NCI-H446 (cell line): ENCODE measurements around the gene NUP93.
A peak's percentile ranks its signal among the peaks of the same experiment; 100 is the strongest.

Experiments
- DNase-seq, 2 experiments: peaks; one replicate each; lab custom pipeline; 2025; lab: John Stamatoyannopoulos, UW

The NUP93 gene

DNA sequence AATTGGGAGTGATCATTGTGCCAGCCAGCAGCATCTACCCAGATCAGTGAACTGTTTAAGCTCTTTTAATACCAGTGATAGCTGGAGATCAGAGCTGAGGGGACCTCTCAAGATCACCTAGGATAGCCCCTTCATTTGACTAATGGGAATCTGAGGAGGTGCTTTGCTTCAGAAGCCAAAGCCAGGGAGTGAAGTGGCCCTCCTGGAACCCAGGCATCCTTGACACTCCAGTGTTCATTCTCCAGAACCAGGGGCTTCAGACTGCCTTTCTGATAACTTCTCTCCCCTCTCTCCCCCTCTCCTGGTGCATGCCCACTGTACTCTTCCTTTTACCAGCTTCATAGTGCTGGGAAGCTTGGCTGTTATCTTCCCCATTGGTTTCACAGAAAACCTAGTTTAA, 87.1 kb downstream of the NUP93 start:
- DNase-seq, result no peak

DNA sequence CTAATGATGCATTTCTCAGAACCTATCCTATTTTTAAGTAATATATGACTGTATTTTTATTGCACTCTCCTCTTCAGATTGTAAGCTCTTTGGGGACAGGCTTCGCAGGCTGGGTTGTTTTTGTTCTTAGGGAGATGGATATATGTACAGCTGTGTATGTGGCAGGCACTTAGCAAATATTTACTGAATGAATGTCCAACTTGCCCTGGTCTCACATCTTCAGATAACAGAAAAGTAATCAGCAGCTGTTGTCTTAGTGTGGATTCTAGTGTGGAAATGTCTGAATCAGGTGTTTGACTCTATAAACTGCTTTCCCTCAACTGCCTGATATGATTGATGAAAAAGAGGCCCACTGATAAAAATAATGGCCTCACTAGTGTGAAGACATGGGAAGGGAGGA, 88.0 kb downstream of the NUP93 start:
- DNase-seq, result no peak

DNA sequence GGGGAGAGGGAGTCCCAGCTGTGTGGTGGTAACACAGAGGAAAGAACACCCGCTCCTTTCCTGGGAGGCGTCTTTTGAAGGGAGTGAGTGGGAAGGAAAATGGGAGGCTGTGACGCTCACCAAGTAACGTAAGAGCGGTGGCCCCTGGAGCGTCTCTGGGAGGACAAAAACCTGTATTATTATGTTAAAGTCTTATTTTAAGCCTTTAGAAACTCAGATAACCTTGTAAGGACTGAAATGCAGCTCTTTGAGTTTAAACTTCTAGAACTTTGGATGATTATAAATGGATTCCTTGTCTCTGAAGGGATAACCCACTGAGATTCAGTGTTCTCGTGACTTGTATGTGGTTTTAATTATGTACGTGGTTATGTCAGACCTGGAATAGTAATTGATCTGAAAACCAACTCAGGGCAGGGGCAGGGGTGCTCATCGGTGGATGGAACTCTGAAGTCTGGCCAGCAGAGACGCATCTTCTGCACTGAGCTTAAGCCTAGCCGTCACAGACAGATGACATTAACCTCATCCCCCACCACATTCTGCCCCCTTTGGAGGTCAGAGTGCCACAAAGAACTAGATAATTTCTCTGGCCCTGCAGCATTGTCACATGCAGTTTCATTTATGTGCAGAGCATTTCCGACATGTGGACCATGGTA, 93.3 kb downstream of the NUP93 start:
- DNase-seq, result no peak

DNA sequence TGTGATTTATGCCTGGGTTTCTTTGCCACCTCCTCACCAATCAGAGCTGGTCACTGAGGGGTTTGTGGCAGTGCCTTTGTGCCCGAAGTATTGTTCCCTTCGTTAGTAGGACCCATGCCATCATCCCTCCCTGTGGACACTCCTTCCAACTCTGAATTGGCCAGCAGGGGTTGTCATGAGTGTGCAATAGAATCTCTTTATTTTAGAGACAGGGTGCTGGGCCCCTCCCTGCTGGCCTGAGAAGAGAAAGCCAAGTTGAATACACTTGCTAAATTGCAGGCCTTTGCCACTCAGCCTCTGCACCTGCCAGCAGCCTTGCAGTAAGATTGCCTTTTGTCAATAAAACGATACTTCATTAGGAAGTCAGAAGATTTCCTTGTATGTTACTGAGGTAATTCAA, 94.4 kb downstream of the NUP93 start:
- no peak for DNase-seq

DNA sequence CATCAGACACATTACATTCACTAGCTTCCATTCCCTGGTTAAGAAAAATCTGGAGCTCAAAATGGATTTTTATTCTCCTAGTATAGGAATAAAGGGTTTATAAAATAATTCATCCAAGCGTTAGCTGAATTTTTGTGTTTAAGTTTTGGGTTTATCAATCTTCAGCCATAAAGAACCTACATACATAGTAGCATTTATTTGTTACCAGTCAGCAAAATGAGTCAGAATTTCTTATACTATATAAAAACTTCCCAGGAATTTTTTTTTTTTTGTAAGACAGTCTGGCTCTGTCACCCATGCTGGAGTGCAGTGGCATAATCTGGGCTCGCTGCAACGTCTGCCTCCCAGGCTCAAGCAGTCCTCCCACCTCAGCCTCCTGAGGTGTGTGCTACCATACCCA, 94.9 kb downstream of the NUP93 start:
- DNase-seq, result no peak

DNA sequence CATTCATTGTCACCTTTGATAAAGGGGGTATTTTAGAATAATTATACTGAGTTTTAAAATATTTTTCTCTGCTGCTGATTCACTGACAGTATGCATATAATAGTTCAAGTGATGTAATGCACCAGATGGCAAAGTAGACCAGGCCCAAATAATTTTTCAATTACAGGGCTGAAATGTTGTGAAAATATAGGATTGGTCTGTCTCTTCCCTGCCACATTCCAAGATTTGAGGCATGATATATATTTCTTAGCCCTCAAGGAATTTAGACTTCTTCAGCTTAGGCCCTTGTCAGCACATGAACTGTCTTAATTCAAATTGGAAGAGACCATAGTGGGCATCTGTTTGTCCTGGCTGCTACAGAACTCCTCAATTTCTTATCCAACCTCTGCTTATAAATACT, 95.9 kb downstream of the NUP93 start:
- no peak for DNase-seq

DNA sequence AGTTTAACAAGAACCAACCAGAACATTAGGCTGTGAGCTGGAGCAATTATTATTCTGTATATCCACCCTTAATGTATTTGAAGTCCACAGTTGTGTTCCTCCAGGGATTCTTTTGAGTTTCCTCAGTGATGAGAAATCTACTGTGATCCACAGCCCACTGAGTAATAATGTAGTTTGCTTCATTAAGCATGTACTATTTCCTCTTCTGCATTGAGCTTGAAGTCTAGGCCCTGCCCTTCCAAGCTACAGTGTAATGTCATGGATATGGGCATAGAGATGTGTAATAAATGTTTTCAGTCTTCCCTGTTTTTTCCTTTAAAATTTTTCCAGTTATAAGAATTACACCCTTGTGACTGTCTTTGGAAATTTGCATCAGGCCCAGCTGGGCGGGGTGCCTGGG, 98.7 kb downstream of the NUP93 start:
- no peak for DNase-seq

- no peak for DNase-seq
These were observed 100.7 kb downstream of the NUP93 start for GRCh38 chr16:56830669-56831068.

DNA sequence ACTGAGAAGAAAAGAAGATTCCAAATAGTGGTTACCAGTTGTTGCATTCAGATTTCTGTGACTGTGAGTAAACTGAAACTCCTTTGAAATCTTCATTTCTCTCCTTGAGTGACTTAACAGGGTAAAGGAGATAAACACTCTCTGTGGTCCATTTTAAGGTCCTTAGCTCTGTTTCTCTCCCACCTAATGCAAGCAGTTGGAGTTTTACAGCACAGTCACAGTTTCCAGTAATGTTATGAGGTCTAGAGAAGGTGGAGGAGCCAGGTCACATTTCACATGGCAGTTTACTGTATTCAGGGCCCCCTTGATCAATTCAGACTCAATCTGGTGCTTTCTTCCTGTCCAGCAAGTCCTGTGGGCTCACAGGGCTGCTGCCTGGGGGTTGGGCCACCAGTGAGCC, 102.8 kb downstream of the NUP93 start:
- no peak for DNase-seq

DNA sequence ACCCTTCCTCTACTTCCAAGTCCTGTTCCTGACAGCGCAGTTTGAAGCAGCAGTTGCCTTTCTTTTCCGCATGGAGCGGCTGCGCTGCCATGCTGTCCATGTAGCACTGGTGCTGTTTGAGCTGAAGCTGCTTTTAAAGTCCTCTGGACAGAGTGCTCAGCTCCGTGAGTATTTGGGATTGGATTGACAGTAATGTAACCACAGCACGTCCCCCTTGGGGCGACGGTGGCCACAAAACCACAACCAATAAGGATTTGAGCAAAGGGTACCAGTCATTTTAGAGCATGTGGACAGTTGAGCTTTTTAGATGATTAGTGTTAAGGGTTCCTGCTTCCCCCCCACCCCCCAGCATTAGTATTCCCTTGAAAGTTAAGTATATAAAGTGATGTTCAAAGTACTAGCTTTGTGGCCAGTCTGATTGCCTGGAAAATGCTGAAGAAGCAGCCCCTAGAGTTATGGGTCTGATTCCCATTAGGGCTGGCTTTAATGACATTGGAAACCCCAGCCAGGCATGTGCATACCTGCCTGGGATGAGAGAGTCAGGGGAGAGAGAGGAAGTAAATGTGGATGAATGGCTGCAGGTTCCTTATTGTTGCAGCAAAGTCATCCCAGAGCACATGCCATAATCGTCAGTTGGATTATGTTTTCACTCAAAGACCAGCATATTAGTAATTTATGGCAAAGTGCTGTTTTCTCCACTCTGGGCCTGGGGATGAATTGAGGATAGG, 103.5 kb downstream of the NUP93 start:
- no peak for DNase-seq

DNA sequence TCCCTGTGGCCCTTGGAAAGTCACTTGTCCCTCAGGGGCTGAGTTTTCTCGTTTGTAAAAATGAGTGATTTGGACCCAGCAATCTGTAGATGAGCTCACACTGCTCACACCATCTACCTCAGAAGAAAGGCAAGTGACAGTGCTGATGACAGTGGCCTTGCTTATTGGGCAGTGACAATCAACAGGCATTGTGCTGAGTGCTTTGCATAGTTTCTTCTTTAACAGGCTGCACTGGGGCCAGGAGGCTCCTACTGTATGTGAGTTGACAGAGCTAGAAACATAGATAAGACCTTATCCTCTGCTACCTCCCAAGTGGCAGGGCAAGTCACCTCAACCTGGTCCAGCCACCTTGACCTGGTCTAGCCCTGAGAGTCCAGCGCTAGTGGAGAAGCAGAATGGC, 105.4 kb downstream of the NUP93 start:
- DNase-seq, result no peak

- DNase-seq, result no peak
These were observed 106.7 kb downstream of the NUP93 start for GRCh38 chr16:56836410-56837230.

DNA sequence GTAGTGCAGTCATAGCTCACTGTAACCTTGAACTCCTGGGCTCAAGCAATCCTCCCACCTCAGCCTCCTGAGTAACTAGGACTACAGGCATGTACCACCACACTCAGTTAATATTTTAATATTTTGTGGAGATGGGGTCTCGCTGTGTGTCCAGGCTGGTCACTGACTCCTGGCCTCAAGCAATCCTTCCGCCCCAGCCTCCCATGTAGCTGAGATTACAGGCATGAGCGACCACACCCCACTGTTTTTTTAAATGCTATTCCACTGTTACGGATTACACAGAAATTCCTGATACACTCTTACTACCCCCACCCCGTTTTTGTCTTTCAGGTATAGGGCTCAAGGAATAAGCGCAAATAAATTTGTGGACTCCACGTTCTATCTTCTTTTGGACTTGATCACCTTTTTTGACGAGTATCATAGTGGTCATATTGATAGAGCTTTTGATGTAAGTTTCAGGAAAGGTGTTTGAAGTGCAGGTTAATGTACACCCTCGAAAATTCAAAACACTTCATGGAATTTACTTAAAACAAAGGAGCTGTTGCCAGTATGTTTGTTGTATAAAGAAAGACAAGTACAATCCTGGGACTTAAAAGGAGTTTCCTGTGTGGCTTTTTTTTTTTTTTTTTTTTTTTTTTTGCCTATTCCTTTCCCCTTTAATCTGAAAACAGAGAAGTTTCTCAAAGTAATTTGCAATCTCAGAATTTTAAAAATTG, 108.9 kb downstream of the NUP93 start:
- no peak for DNase-seq

DNA sequence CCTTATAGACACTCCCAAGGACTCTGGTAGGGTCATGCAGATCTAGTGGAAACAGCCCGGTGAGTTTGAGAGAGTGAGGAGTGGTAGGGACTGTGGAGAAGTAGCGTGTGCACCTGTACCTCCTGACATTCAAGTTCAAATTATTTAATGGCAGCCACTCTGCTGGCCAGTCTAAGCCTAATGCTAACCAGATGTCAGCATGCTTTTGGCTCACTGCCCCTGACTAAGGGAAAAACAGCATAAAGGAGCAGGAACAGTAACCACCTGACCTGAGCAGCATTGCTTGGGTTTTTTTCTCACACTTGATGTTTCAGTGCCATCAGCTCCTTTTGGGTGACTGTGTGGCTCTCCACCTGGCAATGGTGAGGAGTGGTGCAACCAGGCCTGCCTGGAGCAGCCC, 111.3 kb downstream of the NUP93 start:
- no peak for DNase-seq

DNA sequence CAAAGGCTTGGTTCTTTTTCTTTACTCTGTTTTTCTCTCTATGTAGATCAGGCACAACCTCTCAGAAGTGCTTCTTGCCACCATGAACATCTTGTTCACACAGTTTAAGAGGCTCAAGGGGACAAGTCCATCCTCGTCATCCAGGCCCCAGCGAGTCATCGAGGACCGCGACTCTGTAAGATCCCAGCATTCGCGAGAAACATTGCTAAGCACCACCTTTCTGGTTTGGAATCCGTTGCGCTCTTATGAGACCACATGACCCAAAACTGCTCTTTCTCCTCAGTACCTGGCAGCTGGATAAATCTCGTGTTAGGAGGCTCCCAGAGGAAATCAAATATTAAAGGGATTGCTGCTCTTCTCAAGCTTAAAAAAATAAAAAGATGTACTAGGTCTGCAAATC, 111.7 kb downstream of the NUP93 start:
- no peak for DNase-seq

DNA sequence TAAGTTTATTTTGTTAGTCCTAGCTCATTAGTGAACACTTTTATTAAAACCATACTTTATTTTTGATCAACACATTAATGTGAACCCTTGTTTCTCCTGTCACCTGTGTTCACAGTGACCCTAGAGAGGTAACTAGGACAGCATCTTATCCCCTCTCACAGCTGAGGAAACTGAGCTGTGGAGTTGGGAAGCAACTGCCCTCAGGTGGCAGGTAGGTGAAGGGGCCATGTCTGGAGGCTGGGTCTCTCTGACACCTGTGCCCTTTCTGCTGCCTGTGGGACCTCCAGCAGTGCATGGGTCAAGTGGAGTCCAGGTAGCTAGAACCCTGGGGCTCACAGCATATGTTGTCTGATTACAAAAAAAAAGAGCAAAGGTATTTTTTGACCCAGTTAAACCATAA, 112.2 kb downstream of the NUP93 start:
- no peak for DNase-seq

DNA sequence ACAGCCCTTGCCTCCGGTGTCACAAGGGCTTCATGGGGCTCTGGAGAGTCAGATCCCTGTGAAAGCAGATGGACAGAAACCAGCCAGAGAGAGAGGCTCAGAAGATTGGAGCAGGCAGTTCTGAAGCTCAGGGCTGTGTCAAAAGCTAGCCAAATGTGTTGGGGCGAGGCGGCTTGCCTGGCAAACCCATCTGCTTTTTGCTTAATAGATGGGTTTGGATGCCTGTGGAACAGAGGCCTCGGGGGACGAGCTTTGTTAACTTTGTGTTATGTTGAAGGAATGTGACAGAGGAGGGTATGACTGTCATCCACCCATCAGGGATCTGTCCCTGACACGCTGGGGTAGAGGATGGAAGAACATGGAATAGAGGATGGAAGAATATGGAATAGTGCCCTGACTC, 114.1 kb downstream of the NUP93 start:
- no peak for DNase-seq

DNA sequence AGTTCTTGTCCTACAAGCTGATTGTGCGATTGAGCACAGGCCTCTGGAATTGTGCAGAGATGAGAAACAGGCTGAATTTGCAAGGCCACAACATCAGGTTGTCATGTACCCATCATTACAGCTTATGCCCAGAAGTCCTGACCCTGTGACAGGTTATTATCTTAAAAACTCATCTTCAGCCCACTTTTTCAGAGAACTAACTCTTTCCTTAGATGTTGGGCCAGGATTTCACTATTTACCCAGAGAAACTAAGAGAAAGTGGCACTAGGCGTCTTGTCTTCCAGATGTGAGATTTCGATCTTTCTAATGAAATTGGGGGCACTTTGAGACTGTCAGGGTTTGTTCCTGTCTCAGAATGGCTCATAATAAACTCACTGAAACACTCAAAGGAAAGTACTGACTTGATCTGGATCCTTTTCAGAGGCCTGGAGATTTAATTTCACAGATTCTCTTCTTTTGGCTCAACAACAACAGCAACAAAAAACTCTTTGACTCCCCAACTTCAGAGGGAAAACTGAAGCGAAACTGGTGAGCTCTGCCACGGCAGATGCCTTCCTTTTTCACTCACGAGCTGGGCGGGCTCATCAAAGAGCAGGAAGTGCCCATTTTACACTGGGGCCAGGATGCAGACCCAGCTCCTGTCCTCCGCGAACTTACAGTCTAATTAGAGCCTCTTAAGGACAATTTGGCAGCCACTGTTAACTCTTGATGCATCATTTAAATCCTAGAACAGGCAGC, 117.4 kb downstream of the NUP93 start:
- DNase-seq, result no peak

DNA sequence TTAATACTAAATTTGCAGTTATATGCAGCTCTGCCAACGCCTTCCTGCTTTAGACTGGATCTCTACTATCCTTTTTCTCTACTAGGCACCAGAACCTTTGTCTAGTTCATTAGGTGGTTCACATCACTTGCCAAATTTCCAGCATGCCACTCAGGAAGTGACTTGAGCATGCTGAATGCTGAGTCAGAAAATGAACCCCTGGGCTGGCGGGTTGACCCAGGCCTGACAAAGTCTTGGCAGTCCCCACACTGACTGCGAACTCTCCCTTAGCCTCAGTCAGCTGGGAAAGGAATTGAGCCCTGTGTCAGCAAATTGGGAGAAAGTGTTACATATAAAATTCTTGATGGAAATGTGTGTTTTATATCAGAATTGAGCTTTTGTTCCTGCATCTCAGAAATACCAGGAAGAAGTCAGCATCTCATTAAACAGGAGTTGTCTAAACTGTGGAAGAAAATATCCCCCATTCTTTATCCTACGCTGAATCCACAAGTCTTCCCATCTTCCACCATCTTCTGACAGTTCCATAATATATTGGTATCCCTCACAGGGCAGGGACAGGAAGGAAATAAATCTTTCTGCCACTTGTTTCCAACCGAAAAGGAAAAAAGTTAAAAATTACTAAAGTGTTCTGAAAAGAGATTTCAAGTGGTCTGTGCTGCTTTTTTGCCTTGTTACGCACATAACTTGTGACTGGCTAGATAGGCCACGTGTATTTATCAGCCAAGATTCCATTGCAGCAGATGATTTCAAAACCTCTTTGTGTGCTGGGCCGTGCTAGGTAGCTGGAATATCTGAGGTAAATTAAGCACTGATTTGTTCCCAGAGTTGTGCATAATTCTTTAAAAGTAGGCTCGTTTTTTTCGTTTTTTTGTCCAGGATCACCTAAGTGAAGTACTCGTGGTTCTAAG, 118.4 kb downstream of the NUP93 start:
- DNase-seq, result no peak

- peak; percentile 2 to 50 for DNase-seq
These were observed 119.2 kb downstream of the NUP93 start for GRCh38 chr16:56848955-56849689.
